Gastroesophageal sphincter (tissue), 4 donors: ENCODE data around the gene LYVE1. TPM values are rescaled to one million over a fixed set of nuclear protein-coding genes. Genes with fewer than 3 reads are reported as not detected.

Experiments
- ATAC-seq: fragments of 150-250 bp; one replicate; pipeline ENCODE4 v1.9.1; 2016; ENCODE audit warnings: mild to moderate bottlenecking, moderate library complexity
- H3K27ac ChIP-seq, 4 donors: fragments of 200-600 bp; sonication (generic) in 3 of 4; 1 replicate in 3 of 4; 2 replicates in 1 of 4; pipeline ENCODE4 v1.5.1; 2016 to 2019
- H3K27me3 ChIP-seq: fragments of 200-600 bp; sonication (generic); one replicate; pipeline ENCODE4 v1.5.1; 2019
- H3K36me3 ChIP-seq, 2 donors: fragments of 200-600 bp; sonication (generic); one replicate each; pipeline ENCODE4 v1.5.1; 2019; ENCODE audit warnings: control low read depth in 1 of 2
- H3K4me1 ChIP-seq, 3 donors: fragments of 200-600 bp; sonication (generic); 1 replicate in 2 of 3; 2 replicates in 1 of 3; pipeline ENCODE4 v1.5.1; 2016 to 2019; ENCODE audit warnings: control low read depth in 2 of 3
- H3K4me3 ChIP-seq, 2 donors: fragments of 200-600 bp; sonication (generic); one replicate each; pipeline ENCODE4 v1.5.1; 2019; ENCODE audit warnings: mild to moderate bottlenecking in 1 of 2, moderate library complexity in 1 of 2
- H3K9me3 ChIP-seq, 3 donors: fragments of 200-600 bp; sonication (generic); one replicate each; pipeline ENCODE4 v1.5.1; 2017 to 2019; ENCODE audit warnings: control low read depth in 2 of 3
- EP300 ChIP-seq: sonication (generic); formaldehyde crosslinking; IDR thresholded peaks from one replicate; pipeline ENCODE4 v1.6.1; 2017; ENCODE audit warnings: antibody characterized with exemption, mild to moderate bottlenecking
- POLR2A ChIP-seq, 2 donors: fragments of 450-650 bp; IDR thresholded peaks; one replicate each; pipeline ENCODE4 v1.6.1; 2017; ENCODE audit warnings: antibody characterized with exemption in 2 of 2, mild to moderate bottlenecking in 2 of 2, moderate library complexity in 1 of 2
- POLR2AphosphoS5 ChIP-seq: sonication (generic); formaldehyde crosslinking; IDR thresholded peaks from one replicate; pipeline ENCODE4 v1.6.1; 2017; ENCODE audit warnings: antibody characterized with exemption
- WGBS, 2 donors: methylation state at CpG; one replicate each; pipeline ENCODE4 v1.1.5; 2018; ENCODE audit warnings: low coverage in 1 of 2; 5-methylcytosine and 5-hydroxymethylcytosine counted together
- total RNA-seq, 4 donors: library from RNA; depleted of rRNA; stranded (reverse); fragments of >200 nt; gene quantifications; one replicate each; pipeline ENCODE4 v1.1.0, GENCODE V29; 2016
- TF ChIP-seq, protein P1 (sequence below), 4 experiments: fragments of 200-600 bp in 2 of 4; fragments of 450-650 bp in 2 of 4; sonication (generic) in 1 of 4; IDR thresholded peaks; one replicate each; pipeline ENCODE4 v1.5.1; 2017 to 2019; ENCODE audit warnings: antibody characterized with exemption in 4 of 4, mild to moderate bottlenecking in 2 of 4, moderate library complexity in 2 of 4

LYVE1 gene
- total RNA-seq, 4 donors from 2014 or later, result 13.2 to 191 (median 102) TPM

DNA sequence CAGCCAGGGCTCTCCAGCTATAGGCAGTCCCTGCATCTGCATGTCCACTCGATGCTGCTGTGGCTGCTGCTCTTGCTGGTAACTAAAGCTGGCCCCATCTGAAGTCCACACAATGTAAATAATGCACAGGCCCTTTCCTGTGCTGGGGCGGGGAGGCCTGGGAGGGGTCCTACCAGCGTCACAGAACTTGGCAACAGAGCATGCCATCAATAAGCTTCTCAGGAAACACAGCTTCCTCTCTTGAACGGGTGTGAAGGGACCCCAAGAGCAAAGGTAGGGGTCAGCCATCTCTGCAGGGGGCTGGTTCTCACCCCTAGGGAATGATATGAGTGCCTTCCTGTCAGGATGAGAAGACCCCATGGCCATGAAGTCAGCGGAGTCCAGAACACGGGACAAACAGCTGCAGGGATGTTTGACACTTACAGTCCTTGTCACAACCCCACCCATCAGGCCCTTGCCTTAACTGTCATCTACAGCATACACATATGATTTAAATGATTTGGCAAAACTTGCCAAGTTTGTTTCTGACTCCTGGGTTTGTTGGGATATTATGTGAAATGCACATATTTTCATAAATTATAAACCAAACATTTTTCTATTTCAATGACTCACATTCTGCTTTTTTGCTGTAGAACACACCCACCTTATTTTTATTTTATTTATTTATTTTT lies 39.1 kb upstream of the LYVE1 start:
- Histone ChIP-seq H3K36me3 (peaks cover 0 to 79% of the 10 kb centered on the region in 2 donors), H3K4me3 (no peak overlapping the region), H3K4me1 (peaks cover 4 to 67% (median 6%) of the 10 kb centered on the region in 3 donors), H3K9me3 (no peaks in the 10 kb centered on the region), H3K27ac (peak overlapping the region; percentile 4 to 86 (median 82)), H3K27me3 (no peaks in the 10 kb centered on the region)
- whole genome bisulfite sequencing, 2 donors, result 47 to 55% methylated on average over 3 to 5 of the region's 6 CpGs
- ATAC-seq, result peak; percentile 11
- TF ChIP-seq, protein P1, sequence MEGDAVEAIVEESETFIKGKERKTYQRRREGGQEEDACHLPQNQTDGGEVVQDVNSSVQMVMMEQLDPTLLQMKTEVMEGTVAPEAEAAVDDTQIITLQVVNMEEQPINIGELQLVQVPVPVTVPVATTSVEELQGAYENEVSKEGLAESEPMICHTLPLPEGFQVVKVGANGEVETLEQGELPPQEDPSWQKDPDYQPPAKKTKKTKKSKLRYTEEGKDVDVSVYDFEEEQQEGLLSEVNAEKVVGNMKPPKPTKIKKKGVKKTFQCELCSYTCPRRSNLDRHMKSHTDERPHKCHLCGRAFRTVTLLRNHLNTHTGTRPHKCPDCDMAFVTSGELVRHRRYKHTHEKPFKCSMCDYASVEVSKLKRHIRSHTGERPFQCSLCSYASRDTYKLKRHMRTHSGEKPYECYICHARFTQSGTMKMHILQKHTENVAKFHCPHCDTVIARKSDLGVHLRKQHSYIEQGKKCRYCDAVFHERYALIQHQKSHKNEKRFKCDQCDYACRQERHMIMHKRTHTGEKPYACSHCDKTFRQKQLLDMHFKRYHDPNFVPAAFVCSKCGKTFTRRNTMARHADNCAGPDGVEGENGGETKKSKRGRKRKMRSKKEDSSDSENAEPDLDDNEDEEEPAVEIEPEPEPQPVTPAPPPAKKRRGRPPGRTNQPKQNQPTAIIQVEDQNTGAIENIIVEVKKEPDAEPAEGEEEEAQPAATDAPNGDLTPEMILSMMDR (IDR thresholded peaks at IDR 0.05), result no peak
- TF ChIP-seq POLR2AphosphoS5 (no peak), POLR2A (IDR thresholded peaks at IDR 0.05) (no peak), EP300 (no peak)

DNA sequence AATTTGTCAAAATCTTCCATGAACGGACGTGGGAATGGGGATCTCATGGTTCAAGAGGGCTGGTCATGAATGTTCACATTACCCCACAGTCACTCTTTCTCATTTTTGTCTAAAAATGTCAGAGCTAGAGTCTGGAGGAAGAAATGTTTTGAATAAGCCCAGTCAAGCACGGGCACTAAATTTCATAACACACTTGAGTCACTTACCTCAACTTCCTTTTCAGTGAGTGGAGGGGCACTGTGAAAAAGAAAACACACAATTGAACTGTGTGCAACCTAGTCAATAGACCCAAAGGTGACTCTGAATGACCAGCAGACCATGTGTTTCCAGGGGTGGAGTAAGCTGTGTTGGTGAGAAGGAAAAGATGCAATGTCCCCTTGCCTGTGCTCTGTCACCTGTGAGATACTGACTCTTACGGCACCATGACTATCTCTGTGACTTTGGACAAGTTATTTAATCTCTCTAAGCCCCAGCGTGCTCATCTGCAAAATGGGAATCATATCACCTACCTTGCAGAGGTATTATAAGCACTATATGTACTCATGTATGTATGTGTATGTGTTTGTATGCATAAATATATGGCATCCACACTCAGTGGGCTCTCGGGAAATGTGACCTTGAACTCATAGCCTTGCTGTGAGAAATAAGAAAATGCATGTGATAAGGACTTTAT lies 38.2 kb upstream of the LYVE1 start:
- H3K27ac ChIP-seq, result peak overlapping the region; percentile 52 to 86 (median 82)
- peak; percentile 29 for ATAC-seq
- H3K4me1 ChIP-seq, result peaks cover 6 to 74% (median 7%) of the 10 kb centered on the region in 3 donors
- TF ChIP-seq POLR2A (IDR thresholded peaks at IDR 0.05), result no peak
- TF ChIP-seq, protein P1 (IDR thresholded peaks at IDR 0.05), result no peak
- no peak for TF ChIP-seq EP300
- TF ChIP-seq POLR2AphosphoS5, result no peak
- H3K9me3 ChIP-seq, result no peaks in the 10 kb centered on the region
- H3K36me3 ChIP-seq, result peaks cover 0 to 83% of the 10 kb centered on the region in 2 donors
- no peaks in the 10 kb centered on the region for H3K27me3 ChIP-seq
- WGBS, 2 donors, result 60 to 75% methylated on average over 4 to 6 of the region's 6 CpGs
- no peak overlapping the region for H3K4me3 ChIP-seq

DNA sequence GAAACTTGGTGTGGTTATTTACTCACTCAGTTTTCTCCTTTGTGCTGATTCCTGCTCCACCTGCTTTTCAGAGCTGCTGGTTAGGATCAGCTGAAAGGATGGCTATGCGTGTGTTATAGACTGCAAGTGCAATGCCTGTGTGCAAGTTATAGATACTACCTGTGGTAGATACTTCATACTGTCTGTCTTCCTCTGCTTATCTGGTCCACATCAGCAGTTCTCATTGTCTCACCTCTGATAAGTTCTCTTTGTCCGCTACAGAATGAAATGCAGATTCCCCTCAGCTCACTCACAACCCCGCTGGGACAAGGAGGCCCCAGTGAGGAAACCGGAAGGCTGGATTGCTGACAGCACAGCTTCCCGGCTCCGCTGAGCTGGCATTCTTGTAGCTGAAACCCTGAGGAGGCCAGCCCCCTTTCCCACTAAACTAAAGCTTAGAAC lies 37.5 kb upstream of the LYVE1 start:
- TF ChIP-seq POLR2AphosphoS5 (peak; percentile 59), POLR2A (IDR thresholded peaks at IDR 0.05) (no peak), EP300 (no peak)
- TF ChIP-seq, protein P1 (IDR thresholded peaks at IDR 0.05), result no peak
- Histone ChIP-seq H3K4me1 (peaks cover 6 to 79% (median 7%) of the 10 kb centered on the region in 3 donors), H3K27me3 (no peaks in the 10 kb centered on the region), H3K4me3 (peak overlapping the region in 1 of 2 donors; percentile 13), H3K36me3 (peaks cover 0 to 90% of the 10 kb centered on the region in 2 donors), H3K9me3 (no peaks in the 10 kb centered on the region), H3K27ac (peak overlapping the region; percentile 52 to 86 (median 82))
- 23 to 38% methylated on average over 3 to 4 of the region's 6 CpGs for WGBS, 2 donors
- peak; percentile 57 for ATAC-seq

DNA sequence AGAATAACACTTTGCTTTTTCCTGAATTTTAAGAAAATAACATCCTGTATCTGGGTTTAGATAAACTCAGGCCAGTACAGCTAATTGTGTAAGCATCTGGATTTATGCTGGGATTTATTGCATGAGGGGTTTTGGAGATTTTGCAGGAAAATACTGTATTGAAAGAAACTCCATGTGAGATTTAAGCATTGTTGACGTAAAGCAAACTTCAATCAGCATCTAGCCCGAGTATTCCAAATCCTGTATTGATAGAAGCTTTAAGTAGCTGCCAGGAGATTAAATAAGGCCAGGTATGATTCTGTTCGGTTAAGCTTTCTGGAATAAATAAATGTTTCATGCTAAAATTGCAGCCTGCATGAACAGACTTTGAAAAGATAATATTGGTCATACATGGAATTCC lies 36.3 kb upstream of the LYVE1 start:
- WGBS, 2 donors, result 49 to 62% methylated on average over 3 of the region's 3 CpGs
- peaks cover 0 to 94% of the 10 kb centered on the region in 2 donors for H3K36me3 ChIP-seq
- H3K4me3 ChIP-seq, result no peak overlapping the region
- ATAC-seq, result no peak
- peak overlapping the region; percentile 43 to 86 (median 82) for H3K27ac ChIP-seq
- H3K4me1 ChIP-seq, result peaks cover 8 to 79% (median 11%) of the 10 kb centered on the region in 3 donors
- H3K27me3 ChIP-seq, result no peaks in the 10 kb centered on the region
- no peaks in the 10 kb centered on the region for H3K9me3 ChIP-seq
- no peak for TF ChIP-seq POLR2AphosphoS5
- TF ChIP-seq, protein P1 (IDR thresholded peaks at IDR 0.05), result no peak
- no peak for TF ChIP-seq EP300
